Heart left ventricle (tissue), 13 donors: ENCODE results near the gene ZNF23.

ENCODE experiments used
- CTCF ChIP-seq, 12 donors: fragments of 200-600 bp; sonication (generic) in 4 of 12; IDR thresholded peaks; one replicate each; pipeline versions ENCODE4 v1.5.0 to v1.8.0; 2018 to 2022; ENCODE audit warnings: antibody characterized with exemption in 12 of 12, mild to moderate bottlenecking in 5 of 12
- POLR2A ChIP-seq, 2 donors: fragments of 450-650 bp; IDR thresholded peaks; one replicate each; pipeline ENCODE4 v1.6.1; 2017; ENCODE audit warnings: antibody characterized with exemption in 2 of 2, mild to moderate bottlenecking in 2 of 2, moderate library complexity in 2 of 2
- donor health status: ischemic (EF 13 %, LVEDD 7.1; RV severe dilation, severe dysfunction).
- donor health status: DM: no; HTN: yes; CAD: no.
- donor health status: DM: no; HTN: no; CAD: no.
- donor health status: ischemic (EF 25% LVEDD 6.9; RV normal size, moderate dysfunction).
- donor health status: ischemic (EF 25% LVEDD 5.7; RV mildly dilated, moderate dysfunction).
- donor health status: ischemic (EF 35%, LVEDD 5.7; RV mildly dilated, moderate dysfunction).
- donor health status: nonischemic (EF 11% LVEDD 7.7; RV severe dilation, severe dysfunction).
- donor health status: DM: yes; HTN: yes; CAD: no.
- donor health status: PGD.
- donor health status: ischemic (EF 29% LVEDD 5.4; RV normal size, mild dysfunction).
- donor health status: nonischemic (EF 23%, LVEDD 6.1; RV moderate dilation, normal function).

GRCh38 chr16:71484006-71484893, 22.2 kb upstream of the ZNF23 start:
- TF ChIP-seq CTCF (IDR thresholded peaks at IDR 0.05), result no peak
- TF ChIP-seq POLR2A (IDR thresholded peaks at IDR 0.05), result peak in 1 of 2 donors; percentile 59
